ENCODE measurements around the gene PWWP2A. TPM values are rescaled to one million over a fixed set of nuclear protein-coding genes. Genes with fewer than 3 reads are reported as not detected.

Gene PWWP2A
- polyA plus RNA-seq, 1 of the 3 experiments (the other 2 are of a cell fraction): 5.7 TPM

- no peak for TF ChIP-seq IRF3 (IDR thresholded peaks at IDR 0.05; ENCODE audit: low read depth, low read length)
Observed at GRCh38 chr5:160096178-160096577, 23.1 kb downstream of the PWWP2A start (continued).

GRCh38 chr5:160092960-160093707, 26.1 kb downstream of the PWWP2A start:
- Histone ChIP-seq H3K9me2 (no peaks in the 10 kb centered on the region), H3K9me3 (no peaks in the 10 kb centered on the region), H3K9ac (no peak overlapping the region), H3K4me2 (no peak overlapping the region), H3K36me3 (replicated peaks in 1 of 2; ENCODE audit: control insufficient read depth in 1 of 2, insufficient read depth in 2 of 2, low read length in 1 of 2) (peaks cover 23 to 28% of the 10 kb centered on the region in 2 experiments), H3K79me2 (ENCODE audit: insufficient read depth) (peaks cover 45% of the 10 kb centered on the region), H3K4me1 (ENCODE audit: control insufficient read depth in 1 of 2, insufficient read depth in 2 of 2, low read depth in 1 of 2, low read length in 1 of 2) (peaks cover 0 to 17% of the 10 kb centered on the region in 2 experiments; a peak in 3 of 4 replicates), H2AFZ (ENCODE audit: low read depth) (no peak overlapping the region), H3K4me3 (ENCODE audit: low read depth in 2 of 2, low read length in 1 of 2) (no peak overlapping the region), H3K27ac (ENCODE audit: low read depth in 2 of 2, low read length in 1 of 2) (no peak overlapping the region), H4K20me1 (ENCODE audit: insufficient read depth) (peaks cover 1% of the 10 kb centered on the region; the same call in 1 of the 2 replicates), H3F3A (replicated peaks; ENCODE audit: insufficient read depth) (peaks cover 3% of the 10 kb centered on the region), H3K27me3 (ENCODE audit: insufficient read depth) (no peaks in the 10 kb centered on the region)
- ChIA-PET POLR2A (no interaction called here), CTCF (interaction anchor here (1.9 kb wide), 1 partner anchor 12 kb away, joined by 7 read pairs; no protein-coding TSS in a partner anchor)
- 97% methylated on average over 11 of the region's 11 CpGs for WGBS (ENCODE audit: low lambda C conversion rate)
- DNase-seq: no peak
- TF ChIP-seq GATA2 (CRISPR knock-in tag; IDR thresholded peaks at IDR 0.05) (no peak), POLR2AphosphoS5 (IDR thresholded peaks at IDR 0.05; ENCODE audit: low read depth, low read length) (no peak), NFIC (IDR thresholded peaks at IDR 0.05; ENCODE audit: borderline replicate concordance) (no peak), PBX3 (IDR thresholded peaks at IDR 0.05) (no peak), CTCF (IDR thresholded peaks at IDR 0.05) (no peak), MXI1 (IDR thresholded peaks at IDR 0.05; ENCODE audit: low read depth, low read length) (no peak), RCOR1 (IDR thresholded peaks at IDR 0.05; ENCODE audit: low read length) (no peak), ZBTB33 (IDR thresholded peaks at IDR 0.05; ENCODE audit: borderline replicate concordance, low read depth) (no peak)
